ENCODE results near the gene PYCARD. TPM values are rescaled to one million over a fixed set of nuclear protein-coding genes. Genes with fewer than 3 reads are reported as not detected.
"Not testable (repeated sequence)": the region's sequence is repeated elsewhere in the genome, so short reads cannot be mapped to it uniquely, and the experiment has no call there.

The PYCARD gene
- total and polyA plus RNA-seq, 3 donors from 2014 or later: 2.6 to 11.1 (median 8.7) TPM

DNA sequence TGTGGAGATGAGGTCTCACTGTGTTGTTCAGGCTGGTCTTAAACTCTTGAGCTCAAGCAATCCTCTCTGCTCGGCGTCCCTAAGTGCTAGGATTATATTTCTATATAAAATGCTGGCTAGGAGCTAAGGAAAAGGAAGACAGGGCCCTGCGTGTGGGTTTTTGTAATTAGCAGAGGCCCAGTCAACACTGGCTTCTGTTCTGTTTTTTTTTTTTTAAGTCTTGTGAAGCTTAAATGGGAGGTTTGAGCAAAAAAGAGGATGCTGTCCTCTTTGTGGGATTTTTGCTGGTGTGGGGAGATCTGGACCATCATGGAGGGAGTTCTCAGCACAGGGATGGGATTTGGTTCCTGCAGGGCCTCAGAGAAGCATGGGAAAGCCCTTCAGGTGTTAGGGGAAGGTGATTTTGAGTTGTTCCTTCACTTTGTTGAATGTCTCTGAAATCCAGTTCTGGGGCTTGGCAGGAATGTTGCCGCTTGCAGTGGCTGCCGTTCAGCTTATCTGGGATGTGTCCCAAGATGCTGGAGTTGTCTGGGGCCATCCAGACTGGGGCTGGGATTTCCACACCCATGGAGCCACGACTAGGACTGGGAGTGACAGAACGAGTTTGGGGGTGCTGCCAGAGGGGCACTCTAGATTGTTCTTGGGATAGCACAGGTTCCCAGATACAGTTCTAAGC is 4.2 kb downstream of the PYCARD start:
- DNase-seq: no peak
- no peaks in the 10 kb centered on the region for H3K27me3 ChIP-seq
- H3K36me3 ChIP-seq (ENCODE audit: low read depth, missing control alignments): no peaks in the 10 kb centered on the region
- H3K4me1 ChIP-seq: peaks cover 14% of the 10 kb centered on the region
- WGBS, 2 donors: 59 to 60% methylated on average over 7 of the region's 7 CpGs
- H3K4me3 ChIP-seq: no peak overlapping the region
- H3K27ac ChIP-seq: no peak overlapping the region
- no peaks in the 10 kb centered on the region for H3K9me3 ChIP-seq
- intact Hi-C loops (cut with DNase I; ENCODE audit: low total_unique reads): no loop called here
- TF ChIP-seq, protein P1, sequence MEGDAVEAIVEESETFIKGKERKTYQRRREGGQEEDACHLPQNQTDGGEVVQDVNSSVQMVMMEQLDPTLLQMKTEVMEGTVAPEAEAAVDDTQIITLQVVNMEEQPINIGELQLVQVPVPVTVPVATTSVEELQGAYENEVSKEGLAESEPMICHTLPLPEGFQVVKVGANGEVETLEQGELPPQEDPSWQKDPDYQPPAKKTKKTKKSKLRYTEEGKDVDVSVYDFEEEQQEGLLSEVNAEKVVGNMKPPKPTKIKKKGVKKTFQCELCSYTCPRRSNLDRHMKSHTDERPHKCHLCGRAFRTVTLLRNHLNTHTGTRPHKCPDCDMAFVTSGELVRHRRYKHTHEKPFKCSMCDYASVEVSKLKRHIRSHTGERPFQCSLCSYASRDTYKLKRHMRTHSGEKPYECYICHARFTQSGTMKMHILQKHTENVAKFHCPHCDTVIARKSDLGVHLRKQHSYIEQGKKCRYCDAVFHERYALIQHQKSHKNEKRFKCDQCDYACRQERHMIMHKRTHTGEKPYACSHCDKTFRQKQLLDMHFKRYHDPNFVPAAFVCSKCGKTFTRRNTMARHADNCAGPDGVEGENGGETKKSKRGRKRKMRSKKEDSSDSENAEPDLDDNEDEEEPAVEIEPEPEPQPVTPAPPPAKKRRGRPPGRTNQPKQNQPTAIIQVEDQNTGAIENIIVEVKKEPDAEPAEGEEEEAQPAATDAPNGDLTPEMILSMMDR (IDR thresholded peaks at IDR 0.05): no peak
- no peak for TF ChIP-seq POLR2A (IDR thresholded peaks at IDR 0.05)

DNA sequence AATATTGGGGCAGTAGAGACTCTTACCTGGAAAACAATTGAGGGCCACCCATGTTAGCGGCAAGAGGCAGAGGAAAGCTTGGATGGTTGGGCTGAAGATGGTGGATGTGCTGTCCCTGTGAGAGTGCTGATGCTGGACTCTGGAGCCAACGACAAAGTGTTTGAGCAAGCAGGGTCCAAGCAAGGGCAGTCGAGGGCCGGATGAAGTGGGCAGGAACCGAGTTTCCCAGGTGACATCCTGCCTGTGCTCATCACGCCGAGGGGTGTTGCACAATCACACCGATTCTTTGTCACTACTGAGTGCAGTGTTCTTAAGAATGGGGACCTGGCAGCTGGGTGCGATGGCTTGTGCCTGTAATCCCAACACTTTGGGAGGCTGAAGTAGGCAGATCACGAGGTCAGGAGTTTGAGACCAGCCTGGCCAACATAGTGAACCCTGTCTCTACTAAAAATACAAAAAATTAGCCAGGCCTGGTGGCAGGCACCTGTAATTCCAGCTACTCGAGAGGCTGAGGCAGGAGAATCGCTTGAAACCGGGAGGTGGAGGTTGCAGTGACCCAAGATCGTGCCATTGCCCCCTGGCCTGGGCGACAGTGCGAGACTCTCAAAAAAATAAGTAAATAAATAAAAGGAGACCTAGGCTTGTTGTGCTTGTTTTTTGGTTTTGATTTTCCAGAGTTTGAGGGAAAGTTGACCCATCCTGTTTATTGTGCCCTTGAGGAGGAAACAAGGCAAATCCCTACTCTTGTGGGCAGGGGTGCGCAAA is 6.1 kb downstream of the PYCARD start:
- intact Hi-C loops (cut with DNase I; ENCODE audit: low total_unique reads): no loop called here
- Histone ChIP-seq H3K36me3 (ENCODE audit: low read depth, missing control alignments) (no peaks in the 10 kb centered on the region), H3K4me3 (no peak overlapping the region), H3K27ac (no peak overlapping the region), H3K27me3 (no peaks in the 10 kb centered on the region), H3K4me1 (peaks cover 8% of the 10 kb centered on the region), H3K9me3 (no peaks in the 10 kb centered on the region)
- DNase-seq: no peak
- 80 to 89% methylated on average over 17 of the region's 17 CpGs for WGBS, 2 donors
- no peak for TF ChIP-seq POLR2A (IDR thresholded peaks at IDR 0.05)
- TF ChIP-seq, protein P1 (IDR thresholded peaks at IDR 0.05): no peak

DNA sequence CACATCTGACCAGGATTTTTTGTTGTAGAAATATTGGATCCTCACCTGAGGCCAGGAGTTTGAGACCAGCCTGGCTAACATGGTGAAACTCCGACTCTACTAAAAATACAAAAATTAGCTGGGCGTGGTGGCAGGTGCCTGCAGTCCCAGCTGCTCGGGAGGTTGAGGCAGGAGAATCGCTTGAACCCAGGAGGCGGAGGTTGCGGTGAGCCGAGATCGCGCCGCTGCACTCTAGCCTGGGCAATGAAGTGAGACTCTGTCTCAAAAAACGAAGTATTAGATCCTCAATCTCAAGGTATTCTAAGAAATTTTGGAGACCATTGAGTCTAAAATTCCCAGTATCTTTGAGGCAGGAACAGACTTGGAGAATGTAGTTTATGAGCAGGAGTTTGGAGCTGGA is 6.7 kb downstream of the PYCARD start:
- H3K36me3 ChIP-seq (ENCODE audit: low read depth, missing control alignments); H3K27ac ChIP-seq; H3K4me3 ChIP-seq; DNase-seq; H3K27me3 ChIP-seq; H3K4me1 ChIP-seq; intact Hi-C loops (cut with DNase I; ENCODE audit: low total_unique reads); H3K9me3 ChIP-seq: not testable (repeated sequence)
- WGBS, 2 donors: 87 to 97% methylated on average over 10 to 11 of the region's 11 CpGs

DNA sequence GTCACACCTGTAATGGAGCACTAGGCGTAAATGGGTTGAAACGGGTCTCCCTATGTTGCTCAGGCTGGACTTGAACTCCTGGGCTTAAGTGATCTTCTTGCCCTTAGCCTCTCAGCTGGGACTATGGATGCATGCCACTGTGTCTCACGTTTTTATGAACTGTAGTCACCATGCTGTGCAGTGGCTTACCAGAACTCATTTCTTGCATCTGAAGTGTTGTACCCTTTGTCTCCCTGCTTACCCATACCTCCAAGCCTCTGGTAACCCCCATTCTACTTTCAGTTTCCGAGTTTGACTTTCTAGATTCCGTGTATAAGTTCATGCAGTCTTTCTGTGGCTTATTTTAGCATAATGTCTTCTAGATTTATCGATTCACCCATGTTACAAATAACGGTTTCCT is 7.7 kb downstream of the PYCARD start:
- Histone ChIP-seq H3K4me1 (no peaks in the 10 kb centered on the region), H3K27ac (no peak overlapping the region), H3K4me3 (no peak overlapping the region), H3K9me3 (no peaks in the 10 kb centered on the region), H3K36me3 (ENCODE audit: low read depth, missing control alignments) (no peaks in the 10 kb centered on the region), H3K27me3 (no peaks in the 10 kb centered on the region)
- no peak for TF ChIP-seq POLR2A (IDR thresholded peaks at IDR 0.05)
- TF ChIP-seq, protein P1 (IDR thresholded peaks at IDR 0.05): no peak
- intact Hi-C loops (cut with DNase I; ENCODE audit: low total_unique reads): no loop called here
- WGBS, 2 donors: 78 to 79% methylated on average over 7 of the region's 7 CpGs
- no peak for DNase-seq

DNA sequence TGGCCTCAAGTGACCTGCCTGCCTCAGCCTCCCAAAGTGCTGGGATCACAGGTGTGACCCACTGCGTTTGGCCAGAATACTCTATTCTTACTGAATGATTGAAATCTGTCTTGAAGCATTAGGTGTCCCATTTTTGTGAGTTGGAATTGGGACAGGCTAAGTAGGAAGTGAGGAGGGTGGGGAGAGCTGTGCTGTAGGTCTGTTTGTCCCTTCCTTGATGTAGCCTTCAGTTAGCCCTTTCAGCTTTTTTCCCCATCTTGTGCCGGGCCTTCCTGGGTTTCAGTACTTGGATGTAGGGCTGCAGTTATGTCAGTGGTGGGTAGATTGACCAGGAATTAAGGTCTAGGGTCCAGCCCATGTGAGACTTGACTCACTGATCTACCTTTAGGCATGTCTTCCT is 8.7 kb downstream of the PYCARD start:
- no peaks in the 10 kb centered on the region for H3K36me3 ChIP-seq (ENCODE audit: low read depth, missing control alignments)
- intact Hi-C loops (cut with DNase I; ENCODE audit: low total_unique reads): no loop called here

More for the DNA sequence above, 8.7 kb downstream of the PYCARD start:
- TF ChIP-seq, protein P1 (IDR thresholded peaks at IDR 0.05): no peak
- no peak for TF ChIP-seq POLR2A (IDR thresholded peaks at IDR 0.05)
- DNase-seq: no peak
- Histone ChIP-seq H3K27ac (no peak overlapping the region), H3K27me3 (no peaks in the 10 kb centered on the region), H3K9me3 (no peaks in the 10 kb centered on the region), H3K4me1 (no peaks in the 10 kb centered on the region), H3K4me3 (no peak overlapping the region)
- WGBS, 2 donors: 82 to 87% methylated on average over 2 of the region's 2 CpGs

Data from testis (tissue), 3 donors.